Right ventricle myocardium superior (tissue), 1 donor: ENCODE measurements around the gene ATP9A. TPM values are rescaled to one million over a fixed set of nuclear protein-coding genes. Genes with fewer than 3 reads are reported as not detected.
"Not testable (repeated sequence)": the region's sequence is repeated elsewhere in the genome, so short reads cannot be mapped to it uniquely, and the experiment has no call there.

Experiments used
- ATAC-seq: fragments of 200-7000 bp; cut with Tn5 transposase; one replicate; pipeline ENCODE4 v1.9.1; 2020; ENCODE audit warnings: mild to moderate bottlenecking; ENCODE audit not compliant: poor library complexity
- DNase-seq: peaks from one replicate; pipeline ENCODE4 v3.0.0-alpha.2; 2020
- intact Hi-C: fragments of 100-400 bp; cut with DNase I; formaldehyde crosslinking; loops from one replicate; pipeline ENCODE4 v1.11.2; 2022
- total RNA-seq: library from RNA; stranded (reverse); fragmentation: NEBNext Ultra II Directional; extraction: Animal tissue kit (Norgen Biotek cat#: 25700); gene quantifications from one replicate; pipeline ENCODE4 v1.2.1, GENCODE V29; 2021
- donor health status: DM: no; HTN: yes; CAD: no; lungs with severe emphysema.

The ATP9A gene
- total RNA-seq, 1 donor from 2014 or later = 18.0 TPM

DNA sequence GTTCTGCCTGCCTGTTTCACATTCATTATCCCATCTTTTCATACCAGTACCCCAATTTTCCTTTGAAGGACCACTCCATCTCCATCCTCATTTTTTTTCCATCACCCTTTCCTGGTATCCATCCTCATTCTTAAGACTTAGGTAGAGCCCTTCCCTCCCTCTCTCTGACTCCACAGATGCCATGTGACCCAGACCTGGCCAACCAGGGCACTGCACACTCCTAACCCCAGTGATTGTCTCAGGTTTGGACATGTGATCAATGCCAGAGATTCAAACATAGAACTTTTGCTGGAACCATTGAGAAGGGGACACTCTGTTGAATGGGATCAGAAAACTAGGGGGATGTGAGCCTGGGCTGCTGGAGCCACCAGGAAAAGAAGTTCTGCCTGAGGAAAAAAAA, 186.6 kb downstream of the ATP9A start:
- intact Hi-C loops = no loop called here
- ATAC-seq = no peak
- no peak for DNase-seq

DNA sequence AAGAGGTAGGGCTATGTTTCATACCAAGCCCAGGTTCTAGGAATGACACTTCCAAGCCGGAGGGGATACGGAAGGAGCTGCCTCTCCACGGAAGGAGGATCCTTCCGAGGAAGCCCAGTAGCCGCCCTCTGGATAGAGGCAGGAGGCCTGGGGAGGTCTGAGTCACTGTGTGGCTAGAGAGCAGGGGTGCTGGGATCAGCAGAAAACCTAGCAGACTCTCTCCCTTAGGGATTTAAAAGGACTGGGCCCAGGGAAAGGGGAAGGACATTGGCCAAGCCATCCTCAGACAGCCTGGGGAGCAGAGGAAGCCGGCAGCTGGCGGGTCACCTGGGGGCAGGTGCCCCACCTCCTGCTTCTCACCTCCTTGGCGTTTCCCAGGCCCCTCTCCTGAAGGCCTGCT, 189.1 kb downstream of the ATP9A start:
- ATAC-seq (no peak), DNase-seq (no peak)
- intact Hi-C loops = no loop called here

DNA sequence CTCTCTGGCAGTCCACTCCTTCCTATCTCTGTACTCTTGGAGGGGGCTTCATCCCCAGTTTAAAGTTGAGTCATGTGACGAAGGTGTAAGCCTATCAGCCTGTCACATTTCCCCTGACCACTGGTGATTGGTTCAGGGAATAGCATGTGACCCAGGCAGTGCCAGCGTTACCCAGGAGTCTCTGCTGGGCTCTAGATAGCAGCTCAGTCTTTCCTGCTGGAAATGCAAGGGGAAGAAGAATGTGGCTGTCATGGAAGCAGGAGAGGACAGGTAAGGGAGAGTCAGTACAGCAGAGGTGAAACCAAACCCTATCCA, 190.1 kb downstream of the ATP9A start:
- DNase-seq = no peak
- no peak for ATAC-seq
- intact Hi-C loops = no loop called here

DNA sequence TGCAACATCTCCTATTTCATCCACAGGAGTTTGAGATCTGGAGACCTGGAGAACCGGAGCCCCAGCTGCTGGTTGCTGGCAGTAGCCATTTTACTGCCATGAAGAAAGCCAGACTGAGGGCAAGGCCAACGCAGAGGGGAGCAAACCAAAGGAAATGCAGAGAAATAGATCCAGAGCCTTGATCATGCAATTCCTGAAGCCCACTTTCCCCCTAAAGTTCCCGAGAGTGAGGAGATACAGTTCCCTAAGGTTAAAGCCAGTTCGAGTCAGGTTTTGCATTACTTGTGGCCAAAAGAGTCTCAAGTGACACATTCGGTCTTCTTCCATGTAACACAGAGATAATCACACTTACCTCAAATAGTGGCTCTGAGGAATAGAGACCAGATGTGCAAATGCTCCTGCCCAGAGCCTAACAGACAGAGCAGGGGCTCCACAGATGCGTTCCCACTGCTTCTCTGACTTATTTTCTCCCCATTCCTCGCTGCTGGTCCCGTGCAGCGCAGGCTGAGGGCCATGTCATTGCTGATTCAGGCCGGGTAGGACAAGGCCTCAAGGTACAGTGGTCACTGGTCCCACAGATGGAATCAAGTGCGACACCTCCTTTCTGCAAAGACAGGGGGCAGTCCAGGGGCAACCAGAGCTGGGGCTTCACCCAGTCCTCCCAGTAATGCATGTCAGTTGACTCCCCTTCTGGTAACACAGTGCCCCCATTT, 190.6 kb downstream of the ATP9A start:
- intact Hi-C loops = no loop called here
- ATAC-seq (no peak), DNase-seq (no peak)

DNA sequence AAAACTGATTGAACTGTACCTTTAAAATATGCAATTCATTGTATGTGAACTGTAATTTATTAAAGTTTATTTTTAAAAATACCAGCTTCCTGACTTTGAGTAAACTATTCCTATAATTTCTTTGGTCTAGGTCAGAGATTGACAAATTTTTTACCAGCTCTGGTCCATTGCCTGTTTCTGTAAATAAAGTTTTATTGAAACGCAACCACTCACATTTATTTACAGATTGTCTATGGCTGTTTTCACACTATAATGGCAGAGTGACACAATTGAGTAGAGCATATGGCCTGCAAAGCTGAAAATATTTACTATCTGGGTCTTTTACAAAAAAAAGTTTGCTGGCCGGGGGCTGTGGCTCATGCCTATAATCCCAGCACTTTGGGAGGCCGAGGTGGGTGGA, 192.7 kb downstream of the ATP9A start:
- DNase-seq (no peak), ATAC-seq (no peak)
- intact Hi-C loops = no loop called here

DNA sequence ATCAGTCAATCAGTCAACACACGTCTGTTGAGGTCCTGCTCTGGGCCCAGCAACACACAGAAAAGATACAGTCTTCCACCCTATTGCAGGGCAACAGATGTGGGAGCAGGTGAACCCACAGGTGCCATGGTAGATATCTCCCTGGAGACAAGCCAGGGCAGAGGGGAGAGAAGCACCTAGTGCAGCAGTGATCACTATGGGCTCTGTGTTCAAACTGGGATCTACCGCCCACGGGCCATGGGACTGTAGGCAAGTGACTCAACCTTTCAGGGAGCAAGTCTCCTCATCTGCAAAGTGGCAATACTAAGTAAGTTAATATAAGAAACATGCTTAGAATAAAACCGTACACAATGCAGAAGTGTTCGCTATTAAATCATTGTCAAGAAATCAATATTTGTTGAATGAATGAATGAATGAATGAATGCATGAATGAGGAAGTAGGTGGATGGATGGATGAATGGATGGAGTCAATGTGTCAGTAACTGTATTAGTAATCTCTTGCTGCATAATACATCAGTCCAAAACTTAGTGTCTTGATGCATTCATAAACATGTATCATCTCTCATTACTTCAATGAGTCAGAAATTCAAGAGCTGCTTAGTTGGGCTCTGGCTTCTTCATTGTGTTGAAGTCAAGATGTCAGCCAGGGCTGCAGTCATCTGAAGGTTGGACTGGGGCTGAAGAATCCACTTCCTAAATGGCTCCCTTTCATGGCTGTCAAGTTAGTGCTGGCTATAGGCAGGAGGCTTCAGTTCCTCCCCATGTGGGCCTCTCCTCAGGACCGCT, 193.7 kb downstream of the ATP9A start:
- ATAC-seq = no peak
- DNase-seq = no peak
- intact Hi-C loops = no loop called here

DNA sequence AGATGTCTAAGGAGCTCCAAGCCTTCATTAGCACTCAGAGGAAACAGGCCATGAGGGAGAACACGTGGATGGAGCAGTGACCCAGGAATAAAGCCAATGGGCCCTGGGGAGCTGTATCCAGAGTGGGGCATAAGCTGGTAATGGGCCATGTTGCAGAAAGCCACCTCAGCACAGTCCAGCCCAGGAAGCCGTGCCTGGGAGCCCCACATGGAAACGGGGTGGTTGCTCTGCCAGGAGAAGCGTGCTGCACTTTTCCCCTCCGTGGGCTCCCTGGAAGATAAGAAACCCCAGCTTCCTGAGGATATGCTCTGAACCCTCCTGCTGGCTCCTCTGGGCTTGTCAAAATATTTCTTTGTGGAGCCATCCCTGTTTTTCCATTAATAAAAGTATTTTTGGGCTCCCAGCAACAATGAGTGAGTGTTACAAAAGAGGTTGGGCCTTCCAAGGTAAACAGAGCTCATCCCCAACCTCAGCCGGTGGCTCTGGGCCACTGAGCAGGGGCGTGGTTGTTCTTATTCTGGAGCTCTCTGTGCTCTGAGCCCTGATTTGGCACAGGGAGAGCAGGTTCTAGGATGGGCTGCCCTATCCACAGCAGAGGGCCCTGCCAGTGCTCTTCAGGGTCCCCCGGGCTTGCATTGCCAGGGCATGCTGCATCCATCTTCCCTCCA, 194.5 kb downstream of the ATP9A start:
- intact Hi-C loops = no loop called here
- ATAC-seq (no peak), DNase-seq (peak; percentile 46)

DNA sequence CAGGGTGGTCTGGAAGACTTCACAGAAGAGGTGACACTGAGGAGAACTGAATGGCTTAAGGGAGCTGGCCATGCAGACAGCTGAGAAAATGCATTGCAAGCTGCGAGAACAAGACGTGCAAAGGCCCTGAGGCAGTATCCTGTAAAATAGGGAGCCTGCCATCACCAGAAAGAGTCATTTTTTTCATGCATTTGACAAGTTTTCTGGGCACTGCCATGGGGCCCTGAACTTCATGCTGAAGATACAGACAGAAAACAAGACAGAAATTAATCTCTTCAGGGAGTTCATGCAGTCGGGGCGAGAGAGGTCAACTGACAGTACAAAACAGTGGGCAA, 196.8 kb downstream of the ATP9A start:
- no peak for DNase-seq
- no peak for ATAC-seq
- intact Hi-C loops = no loop called here

DNA sequence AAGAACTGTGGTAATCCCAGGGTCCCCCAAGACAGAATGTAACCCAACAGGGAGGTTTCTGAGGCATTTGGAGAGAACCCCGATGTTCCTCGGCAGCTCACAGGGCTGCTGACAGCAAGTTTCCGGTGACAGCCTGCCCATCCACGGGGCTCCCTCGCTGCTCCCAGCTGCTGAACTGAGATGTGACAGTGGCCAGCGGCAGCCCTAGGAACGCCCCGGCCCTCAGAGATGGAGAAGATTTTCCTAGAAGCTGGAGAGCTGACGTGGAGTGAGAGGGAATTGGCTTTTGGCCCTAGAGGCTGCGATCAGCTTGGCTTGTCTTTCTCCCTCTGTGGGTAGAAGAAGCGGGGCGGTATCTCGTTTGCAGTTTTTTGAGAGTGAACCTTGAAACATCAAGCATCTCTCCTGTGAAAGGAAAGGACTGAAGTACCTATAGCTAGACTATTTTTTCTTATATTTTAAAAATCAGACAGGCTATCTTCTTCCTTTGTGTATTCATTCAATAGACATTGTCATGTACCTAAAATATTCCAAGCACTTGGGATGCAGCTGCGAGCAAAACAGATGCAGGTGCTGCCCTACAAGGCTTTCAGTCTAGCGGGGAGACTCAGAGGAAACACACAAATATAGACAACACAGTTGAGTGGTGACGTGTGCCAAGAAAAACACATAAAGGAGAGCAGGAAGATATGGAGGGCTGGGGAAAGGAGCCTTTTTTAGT, 197.3 kb downstream of the ATP9A start:
- intact Hi-C loops = no loop called here
- DNase-seq (peak; percentile 54), ATAC-seq (peak; percentile 80)

DNA sequence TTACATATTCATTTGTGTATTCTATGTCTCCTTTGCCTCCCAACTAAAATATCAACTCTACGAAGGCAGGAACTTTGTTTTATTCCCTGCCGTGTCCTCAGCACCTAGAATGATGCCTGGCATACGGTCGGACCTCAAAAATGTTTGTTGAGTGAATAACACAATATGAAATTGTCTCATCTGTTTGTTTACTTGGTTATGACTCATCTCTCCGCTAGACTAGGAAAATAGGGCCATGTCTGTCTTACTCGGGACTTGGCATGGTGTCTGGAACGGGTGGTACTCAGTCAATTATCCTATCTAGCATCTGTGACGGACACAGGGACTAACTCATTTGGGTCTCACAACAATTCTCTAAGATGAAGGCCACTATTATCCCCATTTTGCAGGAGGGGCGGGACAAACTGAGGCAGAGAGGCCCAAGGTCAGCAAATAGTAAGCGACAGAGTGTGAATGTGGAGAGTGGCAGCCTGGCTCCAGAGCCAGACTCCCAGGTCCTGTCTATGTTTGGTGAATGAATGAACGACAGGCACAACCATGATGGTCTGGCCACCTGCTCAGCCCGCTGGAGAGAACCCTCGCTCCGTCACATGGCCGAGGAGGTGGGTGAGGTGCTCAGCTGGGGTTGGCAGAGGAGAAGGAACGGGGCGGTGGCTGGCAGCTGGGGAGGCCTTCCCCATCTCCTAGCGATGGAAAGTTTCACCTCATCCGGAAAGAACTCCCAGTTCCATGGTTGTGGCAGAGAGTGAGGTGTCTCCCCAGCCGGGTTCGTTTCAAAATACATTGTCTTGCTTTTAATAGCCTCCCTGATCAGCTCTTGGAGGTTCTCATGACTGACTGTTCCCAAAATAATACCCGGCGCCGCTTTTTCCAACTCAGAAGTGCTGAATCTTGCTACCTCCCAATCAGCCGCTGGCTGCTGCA, 198.1 kb downstream of the ATP9A start:
- ATAC-seq (peak; percentile 88), DNase-seq (no peak)
- intact Hi-C loops = loop anchor here (10.0 kb wide), 1 partner anchor 115 kb away; no protein-coding TSS in a partner anchor

DNA sequence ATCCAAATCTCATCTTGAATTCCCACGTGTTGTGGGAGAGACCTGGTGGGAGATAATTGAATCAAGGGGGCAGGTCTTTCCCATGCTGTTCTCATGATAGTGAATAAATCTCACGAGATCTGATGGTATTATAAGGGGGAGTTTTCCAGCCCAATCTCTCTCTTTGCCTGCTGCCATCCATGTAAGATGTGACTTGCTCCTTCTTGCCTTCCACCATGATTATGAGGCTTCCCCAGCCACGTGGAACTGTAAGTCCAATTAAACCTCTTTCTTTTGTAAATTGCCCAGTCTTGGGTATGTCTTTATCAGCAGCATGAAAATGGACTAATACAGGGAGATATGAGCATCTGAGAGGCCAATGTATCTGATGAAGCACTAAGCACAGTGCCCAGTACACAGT, 199.7 kb downstream of the ATP9A start:
- intact Hi-C loops = loop anchor here (10.0 kb wide), 1 partner anchor 114 kb away; no protein-coding TSS in a partner anchor
- ATAC-seq, DNase-seq: not testable (repeated sequence)

DNA sequence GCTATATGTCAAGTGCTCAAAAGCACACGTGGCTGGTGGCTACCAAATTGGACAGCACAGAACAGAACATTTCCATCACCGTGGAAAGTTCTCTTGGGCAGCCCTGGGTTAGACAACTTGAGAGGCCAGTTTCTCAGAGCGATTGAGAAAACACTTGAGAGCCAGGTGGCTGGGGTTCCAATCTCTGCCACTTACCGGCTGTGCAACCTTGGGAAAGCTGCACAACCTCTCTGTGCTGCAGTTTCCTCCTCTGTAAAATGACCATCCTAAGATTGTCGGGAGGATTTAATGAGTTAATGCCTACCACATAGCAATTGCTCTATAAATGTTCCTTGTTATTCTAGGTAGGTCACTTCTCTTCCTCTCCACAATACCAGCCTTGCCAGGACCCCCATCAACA, 200.6 kb downstream of the ATP9A start:
- no peak for DNase-seq
- intact Hi-C loops = loop anchor here (10.0 kb wide), 1 partner anchor 113 kb away; no protein-coding TSS in a partner anchor
- ATAC-seq = no peak

DNA sequence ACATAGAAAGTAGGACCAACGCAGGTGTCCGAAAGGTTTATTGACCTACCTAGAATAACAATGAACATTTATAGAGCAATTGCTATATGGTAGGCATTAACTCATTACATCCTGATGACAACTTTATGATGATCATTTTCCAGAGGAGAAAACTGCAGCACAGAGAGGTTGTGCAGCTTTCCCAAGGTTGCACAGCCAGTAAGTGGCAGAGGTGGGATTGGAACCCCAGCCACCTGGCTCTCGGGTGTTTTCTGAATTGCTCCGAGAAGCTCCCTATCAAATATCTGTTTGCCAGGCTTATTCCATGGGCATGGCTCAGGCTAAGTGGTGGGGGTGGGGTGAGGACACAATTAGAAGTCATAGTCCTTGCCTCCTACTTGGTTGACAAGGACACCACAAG, 201.6 kb downstream of the ATP9A start:
- DNase-seq = no peak
- no peak for ATAC-seq
- intact Hi-C loops = loop anchor here (10.0 kb wide), 1 partner anchor 112 kb away; no protein-coding TSS in a partner anchor

DNA sequence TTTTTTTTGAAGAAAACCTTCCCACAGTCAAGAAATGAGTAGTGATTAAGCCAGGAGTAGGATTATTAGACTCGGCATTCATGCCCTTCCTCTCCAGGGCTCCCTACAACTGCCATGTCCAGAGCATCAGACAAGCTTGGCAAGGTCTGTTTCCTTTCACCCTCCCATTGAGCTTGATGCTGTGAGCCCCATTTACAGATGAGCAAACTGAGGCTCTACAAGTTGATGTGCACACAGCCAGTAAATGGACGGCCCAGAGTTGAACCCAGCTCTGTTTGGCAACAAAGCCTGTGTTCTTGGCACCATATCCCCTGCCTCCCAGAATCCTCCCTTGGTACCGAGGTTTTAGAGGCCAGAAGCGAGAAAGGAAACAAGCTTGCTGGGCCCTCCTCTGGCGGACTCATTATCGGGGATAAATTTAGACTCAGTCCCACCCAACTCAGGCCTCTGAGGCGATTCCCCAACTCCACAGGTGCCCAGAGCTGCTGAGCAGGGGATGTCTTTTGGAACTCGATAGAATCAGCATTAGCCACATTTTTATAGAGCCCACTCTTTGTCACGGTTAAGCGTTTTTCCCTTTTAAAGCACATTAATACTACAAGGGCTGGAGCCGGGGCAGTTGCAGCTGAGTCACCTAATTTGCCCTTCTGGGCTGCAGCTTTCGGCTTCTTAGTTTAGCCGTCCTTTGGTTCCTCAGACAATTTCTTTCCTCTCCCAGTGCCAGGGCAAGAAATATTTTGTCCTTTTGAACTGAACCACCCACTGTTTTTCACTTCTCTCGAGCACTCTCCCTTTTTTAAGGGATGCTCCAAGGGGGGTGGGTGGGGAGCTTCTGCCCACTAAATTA, 202.7 kb downstream of the ATP9A start:
- ATAC-seq (no peak), DNase-seq (no peak)
- intact Hi-C loops = loop anchor here (10.0 kb wide), 1 partner anchor 111 kb away; no protein-coding TSS in a partner anchor

DNA sequence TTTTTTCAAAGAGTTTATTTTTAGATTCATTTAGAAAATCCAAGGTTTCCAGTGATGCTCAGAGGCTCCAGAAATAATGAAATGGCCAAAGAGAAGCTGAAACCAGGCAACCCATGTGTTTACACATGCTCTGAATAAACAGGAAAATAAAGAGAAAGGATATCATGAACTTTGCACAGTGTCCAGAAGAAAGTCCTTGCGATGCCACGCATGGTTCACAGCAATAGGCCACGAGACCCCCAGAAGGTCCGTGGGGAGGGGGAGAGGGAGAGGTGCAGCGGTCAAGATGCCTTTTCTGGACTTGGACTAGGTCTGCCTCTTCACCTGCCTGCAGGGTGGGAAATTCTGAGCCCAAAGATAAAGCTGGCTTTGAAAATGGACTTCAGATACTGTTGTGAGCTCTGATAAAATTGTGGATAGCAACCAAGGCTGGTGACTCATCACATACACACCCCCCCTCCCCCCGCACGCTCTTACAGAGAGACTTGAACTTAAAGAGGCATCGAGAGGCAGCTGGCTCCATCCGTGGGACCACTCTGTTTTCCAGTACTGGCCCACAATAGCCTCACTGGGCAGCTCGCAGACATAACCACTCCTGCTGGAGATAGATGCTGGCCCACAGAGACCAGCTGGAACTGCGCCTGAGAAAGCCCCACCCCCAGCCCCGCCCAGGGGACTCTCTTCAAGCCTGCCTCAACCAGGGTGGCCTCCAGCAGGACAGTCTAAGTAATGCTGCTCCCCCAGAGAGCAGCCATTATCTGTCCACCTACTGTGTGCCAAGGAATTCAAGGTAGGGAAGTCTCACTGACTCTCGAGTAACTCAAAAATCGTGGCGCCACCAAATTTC, 204.5 kb downstream of the ATP9A start:
- ATAC-seq (peak; percentile 56), DNase-seq (peak; percentile 82)
- intact Hi-C loops = loop anchor here (10.0 kb wide), 1 partner anchor 109 kb away; no protein-coding TSS in a partner anchor

DNA sequence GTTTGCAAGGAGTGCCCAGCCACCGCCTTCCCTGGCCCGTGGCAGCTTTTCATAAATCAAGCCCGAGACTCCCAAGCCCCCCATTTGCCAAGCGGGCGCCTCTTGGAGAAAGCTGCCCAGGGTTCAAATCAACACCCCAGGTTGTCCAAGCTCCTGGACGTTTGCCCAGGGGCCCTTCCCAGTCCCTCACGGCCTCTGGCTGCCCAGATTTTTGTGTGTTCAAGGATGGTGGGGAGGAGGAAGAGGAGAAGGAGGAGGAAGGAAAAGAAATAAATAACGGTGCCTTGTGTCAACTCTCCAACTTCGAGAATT, 205.1 kb downstream of the ATP9A start:
- ATAC-seq (peak; percentile 19), DNase-seq (no peak)
- intact Hi-C loops = loop anchor here (10.0 kb wide), 1 partner anchor 108 kb away; no protein-coding TSS in a partner anchor
